ENCODE data around the gene ICA1. TPM values are rescaled to one million over a fixed set of nuclear protein-coding genes. Genes with fewer than 3 reads are reported as not detected.

ICA1 gene
- total RNA-seq, 4 donors from 2014 or later: 1.6 to 20.9 (median 4.0) TPM

DNA sequence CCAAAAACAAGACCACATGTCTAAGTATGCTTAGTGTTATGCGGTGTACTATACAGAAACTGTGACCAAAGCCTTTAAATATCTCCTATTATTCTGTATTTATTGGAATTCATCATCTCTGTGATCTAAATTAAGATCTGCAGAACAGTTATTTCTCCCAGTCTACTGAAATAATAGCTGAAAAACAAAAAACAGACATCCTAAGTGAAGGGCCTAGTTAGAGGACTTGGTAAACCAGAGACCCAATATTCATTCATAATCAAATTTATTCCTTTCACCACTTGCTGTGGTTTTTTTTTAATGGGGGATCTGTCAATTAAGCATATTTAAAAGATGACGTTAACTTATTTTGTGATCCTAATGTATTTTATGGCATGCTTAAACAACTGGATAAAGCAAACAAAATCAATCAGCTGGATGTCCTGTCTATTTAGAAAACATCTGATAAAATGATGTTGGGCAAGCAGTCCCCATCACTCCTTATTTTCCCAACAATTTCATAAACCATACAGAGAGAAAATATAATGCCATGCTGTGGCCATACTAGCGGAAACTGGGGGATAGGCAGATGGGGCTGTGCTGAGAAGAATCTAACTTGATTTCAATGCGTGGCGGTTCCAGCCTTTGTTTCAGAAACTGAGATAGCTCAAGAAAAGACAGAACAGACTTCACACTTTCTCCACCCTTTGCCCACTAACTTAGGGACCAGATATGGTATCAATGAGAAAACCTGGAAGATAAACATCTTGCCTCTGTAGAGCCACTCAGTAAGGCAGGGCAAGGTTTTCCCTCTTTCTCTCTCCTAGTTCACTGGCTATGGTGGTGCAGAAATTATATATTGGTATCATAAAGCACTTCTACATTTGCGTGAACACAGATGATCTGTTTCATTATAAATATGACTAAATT lies 32.9 kb downstream of the ICA1 start:
- no peak for ATAC-seq
- in situ Hi-C loops (cut with MboI; ENCODE audit: low sequenced_read_pairs in 4 of 4): loop anchor here in 1 of 4 donors (10.0 kb wide), 1 partner anchor 804 kb away; no protein-coding TSS in a partner anchor
- Histone ChIP-seq H3K9me3 (no peaks in the 10 kb centered on the region), H3K4me3 (no peak overlapping the region), H3K27me3 (no peaks in the 10 kb centered on the region), H3K4me1 (no peaks in the 10 kb centered on the region), H3K36me3 (no peaks in the 10 kb centered on the region), H3K27ac (no peak overlapping the region)
- DNase-seq: no peak
- TF ChIP-seq CTCF (IDR thresholded peaks at IDR 0.05 in 4 of 5, conservative IDR thresholded peaks at IDR 0.05 in 1 of 5) (no peak), POLR2A (IDR thresholded peaks at IDR 0.05) (no peak)
- intact Hi-C loops (cut with DNase I; ENCODE audit: low total_unique reads): no loop called here

- Histone ChIP-seq H3K36me3 (no peaks in the 10 kb centered on the region), H3K4me1 (no peaks in the 10 kb centered on the region), H3K4me3 (no peak overlapping the region), H3K9me3 (no peaks in the 10 kb centered on the region), H3K27me3 (no peaks in the 10 kb centered on the region), H3K27ac (no peak overlapping the region)
- in situ Hi-C loops (cut with MboI; ENCODE audit: low sequenced_read_pairs in 4 of 4): loop anchor here in 1 of 4 donors (10.0 kb wide), 1 partner anchor 803 kb away; no protein-coding TSS in a partner anchor
- intact Hi-C loops (cut with DNase I; ENCODE audit: low total_unique reads): no loop called here
- TF ChIP-seq POLR2A (IDR thresholded peaks at IDR 0.05) (no peak), CTCF (IDR thresholded peaks at IDR 0.05 in 4 of 5, conservative IDR thresholded peaks at IDR 0.05 in 1 of 5) (no peak)
- no peak for ATAC-seq
- DNase-seq: no peak
Observed at GRCh38 chr7:8228068-8228467, 33.9 kb downstream of the ICA1 start.

- H3K27ac ChIP-seq: no peak overlapping the region
- TF ChIP-seq POLR2A (IDR thresholded peaks at IDR 0.05) (no peak), CTCF (IDR thresholded peaks at IDR 0.05 in 4 of 5, conservative IDR thresholded peaks at IDR 0.05 in 1 of 5) (no peak)
- ATAC-seq: no peak
- no peak overlapping the region for H3K4me3 ChIP-seq
- intact Hi-C loops (cut with DNase I; ENCODE audit: low total_unique reads) (no loop called here), in situ Hi-C loops (cut with MboI; ENCODE audit: low sequenced_read_pairs in 4 of 4) (loop anchor here in 1 of 4 donors (10.0 kb wide), 1 partner anchor 802 kb away; no protein-coding TSS in a partner anchor)
- H3K9me3 ChIP-seq: no peaks in the 10 kb centered on the region
- DNase-seq: no peak
- H3K36me3 ChIP-seq: no peaks in the 10 kb centered on the region
- H3K27me3 ChIP-seq: no peaks in the 10 kb centered on the region
- no peaks in the 10 kb centered on the region for H3K4me1 ChIP-seq
Observed at GRCh38 chr7:8227261-8227660, 34.7 kb downstream of the ICA1 start.

- Histone ChIP-seq H3K9me3 (no peaks in the 10 kb centered on the region), H3K4me1 (no peaks in the 10 kb centered on the region), H3K36me3 (no peaks in the 10 kb centered on the region), H3K4me3 (no peak overlapping the region), H3K27me3 (no peaks in the 10 kb centered on the region), H3K27ac (no peak overlapping the region)
- DNase-seq: no peak
- TF ChIP-seq CTCF (IDR thresholded peaks at IDR 0.05 in 4 of 5, conservative IDR thresholded peaks at IDR 0.05 in 1 of 5): no peak
- no peak for TF ChIP-seq POLR2A (IDR thresholded peaks at IDR 0.05)
- intact Hi-C loops (cut with DNase I; ENCODE audit: low total_unique reads) (no loop called here), in situ Hi-C loops (cut with MboI; ENCODE audit: low sequenced_read_pairs in 4 of 4) (loop anchor here in 1 of 4 donors (10.0 kb wide), 1 partner anchor 802 kb away; no protein-coding TSS in a partner anchor)
- no peak for ATAC-seq
Observed at GRCh38 chr7:8226501-8226900, 35.5 kb downstream of the ICA1 start.

Measured in gastrocnemius medialis (tissue), 4 donors.